GM12874 (cell line): Measurements from ENCODE around the gene IPCEF1.

Source experiments
- CTCF ChIP-seq: IDR thresholded peaks from 2 replicates; pipeline ENCODE4 v1.5.1; 2011; ENCODE audit warnings: low read depth, mild to moderate bottlenecking, control low read depth, low read length, moderate library complexity; ENCODE audit not compliant: insufficient read depth

Gene IPCEF1

GRCh38 chr6:154371281-154371680 lies 14.7 kb upstream of the IPCEF1 start:
- TF ChIP-seq CTCF = no peak

- peak; percentile 31; the same call in 1 of the 2 replicates for TF ChIP-seq CTCF
These were observed 13.9 kb upstream of the IPCEF1 start for GRCh38 chr6:154370545-154370944.

GRCh38 chr6:154367839-154368695 lies 11.5 kb upstream of the IPCEF1 start:
- no peak for TF ChIP-seq CTCF

GRCh38 chr6:154367336-154367735 lies 10.7 kb upstream of the IPCEF1 start:
- no peak for TF ChIP-seq CTCF

- TF ChIP-seq CTCF = no peak
These were observed 7.2 kb upstream of the IPCEF1 start for GRCh38 chr6:154363821-154364220.

- no peak for TF ChIP-seq CTCF
These were observed 4.9 kb upstream of the IPCEF1 start for GRCh38 chr6:154361476-154361875.

GRCh38 chr6:154360476-154360875 lies 3.9 kb upstream of the IPCEF1 start:
- no peak for TF ChIP-seq CTCF

GRCh38 chr6:154359679-154360078 lies 3.1 kb upstream of the IPCEF1 start:
- TF ChIP-seq CTCF = no peak
